ENCODE results near the gene CXCL11. TPM values are rescaled to one million over a fixed set of nuclear protein-coding genes. Genes with fewer than 3 reads are reported as not detected.

CXCL11 gene
- polyA plus RNA-seq, 1 donor from 2014 or later: 0.33 TPM

GRCh38 chr4:76083386-76083988 lies 47.6 kb upstream of the CXCL11 start:
- Histone ChIP-seq H3K4me2 (ENCODE audit: low read length) (no peak overlapping the region), H3K9me3 (ENCODE audit: low read length) (no peaks in the 10 kb centered on the region), H3K36me3 (ENCODE audit: insufficient read depth, low read length) (no peaks in the 10 kb centered on the region), H3K9me2 (ENCODE audit: insufficient read depth, low read length) (no peaks in the 10 kb centered on the region), H3K4me3 (ENCODE audit: low read length) (no peak overlapping the region), H4K20me1 (ENCODE audit: insufficient read depth) (no peaks in the 10 kb centered on the region), H3F3A (ENCODE audit: insufficient read depth, low read length, poor library complexity, severe bottlenecking) (no peaks in the 10 kb centered on the region), H3K9ac (ENCODE audit: low read length) (no peak overlapping the region), H2AFZ (ENCODE audit: low read depth, low read length) (no peak overlapping the region), H3K79me2 (replicated peaks; ENCODE audit: insufficient read depth, low read length) (no peaks in the 10 kb centered on the region), H3K27me3 (ENCODE audit: insufficient read depth, low read depth, low read length) (no peaks in the 10 kb centered on the region), H3K27ac (ENCODE audit: low read length) (no peak overlapping the region)
- TF ChIP-seq POLR2AphosphoS5 (IDR thresholded peaks at IDR 0.05): no peak
- TF ChIP-seq, protein P1, sequence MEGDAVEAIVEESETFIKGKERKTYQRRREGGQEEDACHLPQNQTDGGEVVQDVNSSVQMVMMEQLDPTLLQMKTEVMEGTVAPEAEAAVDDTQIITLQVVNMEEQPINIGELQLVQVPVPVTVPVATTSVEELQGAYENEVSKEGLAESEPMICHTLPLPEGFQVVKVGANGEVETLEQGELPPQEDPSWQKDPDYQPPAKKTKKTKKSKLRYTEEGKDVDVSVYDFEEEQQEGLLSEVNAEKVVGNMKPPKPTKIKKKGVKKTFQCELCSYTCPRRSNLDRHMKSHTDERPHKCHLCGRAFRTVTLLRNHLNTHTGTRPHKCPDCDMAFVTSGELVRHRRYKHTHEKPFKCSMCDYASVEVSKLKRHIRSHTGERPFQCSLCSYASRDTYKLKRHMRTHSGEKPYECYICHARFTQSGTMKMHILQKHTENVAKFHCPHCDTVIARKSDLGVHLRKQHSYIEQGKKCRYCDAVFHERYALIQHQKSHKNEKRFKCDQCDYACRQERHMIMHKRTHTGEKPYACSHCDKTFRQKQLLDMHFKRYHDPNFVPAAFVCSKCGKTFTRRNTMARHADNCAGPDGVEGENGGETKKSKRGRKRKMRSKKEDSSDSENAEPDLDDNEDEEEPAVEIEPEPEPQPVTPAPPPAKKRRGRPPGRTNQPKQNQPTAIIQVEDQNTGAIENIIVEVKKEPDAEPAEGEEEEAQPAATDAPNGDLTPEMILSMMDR (IDR thresholded peaks at IDR 0.05; ENCODE audit: poor library complexity, severe bottlenecking): no peak
- no peak for TF ChIP-seq REST (IDR thresholded peaks at IDR 0.05; ENCODE audit: borderline replicate concordance)
- TF ChIP-seq RAD21 (conservative IDR thresholded peaks at IDR 0.05): no peak

DNA sequence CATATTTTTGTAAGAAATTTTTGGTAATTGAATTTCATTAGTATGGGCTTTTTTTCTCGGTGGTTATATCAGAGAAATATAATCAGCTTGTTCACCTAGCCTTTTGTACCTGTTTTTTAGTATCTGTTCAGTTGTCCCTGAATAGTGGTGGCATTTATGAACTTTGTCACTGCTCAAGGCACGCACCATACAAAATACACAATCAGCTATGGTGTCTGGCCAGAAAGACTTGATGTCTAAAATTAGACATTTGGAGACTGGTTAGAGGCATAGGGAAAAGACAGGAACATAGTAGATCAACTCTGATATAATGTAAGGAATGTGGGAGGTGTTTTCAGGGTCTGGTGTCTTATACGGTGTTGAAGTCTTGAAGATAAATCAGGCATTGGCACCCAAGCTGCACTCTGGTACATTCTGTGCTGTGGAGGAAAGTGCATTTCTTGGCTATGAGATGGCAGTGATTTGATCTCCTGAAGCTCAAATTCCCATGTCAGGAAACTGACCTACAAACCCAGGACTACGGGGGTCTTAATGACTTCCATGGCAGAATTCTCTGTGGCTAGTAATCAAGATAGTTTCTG lies 42.3 kb upstream of the CXCL11 start:
- TF ChIP-seq EZH2 (IDR thresholded peaks at IDR 0.05; ENCODE audit: borderline replicate concordance, insufficient read depth, low read length, poor library complexity, severe bottlenecking) (no peak), RAD21 (conservative IDR thresholded peaks at IDR 0.05) (no peak), SMC3 (conservative IDR thresholded peaks at IDR 0.05; ENCODE audit: poor library complexity) (no peak)
- Histone ChIP-seq H3K9me3 (ENCODE audit: low read length) (no peaks in the 10 kb centered on the region), H2AFZ (ENCODE audit: low read depth, low read length) (no peak overlapping the region), H3K4me2 (ENCODE audit: low read length) (no peak overlapping the region), H3K36me3 (ENCODE audit: insufficient read depth, low read length) (no peaks in the 10 kb centered on the region), H3K27ac (ENCODE audit: low read length) (no peak overlapping the region), H4K20me1 (ENCODE audit: insufficient read depth) (no peaks in the 10 kb centered on the region), H3K4me3 (ENCODE audit: low read length) (no peak overlapping the region), H3K27me3 (ENCODE audit: insufficient read depth, low read depth, low read length) (no peaks in the 10 kb centered on the region), H3K79me2 (replicated peaks; ENCODE audit: insufficient read depth, low read length) (no peaks in the 10 kb centered on the region), H3K9me2 (ENCODE audit: insufficient read depth, low read length) (no peaks in the 10 kb centered on the region), H3K9ac (ENCODE audit: low read length) (no peak overlapping the region), H3F3A (ENCODE audit: insufficient read depth, low read length, poor library complexity, severe bottlenecking) (no peaks in the 10 kb centered on the region)

GRCh38 chr4:76074993-76075600 lies 39.2 kb upstream of the CXCL11 start:
- Histone ChIP-seq H3K27me3 (ENCODE audit: insufficient read depth, low read depth, low read length) (no peaks in the 10 kb centered on the region), H3F3A (ENCODE audit: insufficient read depth, low read length, poor library complexity, severe bottlenecking) (no peaks in the 10 kb centered on the region), H3K27ac (ENCODE audit: low read length) (no peak overlapping the region), H4K20me1 (ENCODE audit: insufficient read depth) (no peaks in the 10 kb centered on the region), H2AFZ (ENCODE audit: low read depth, low read length) (no peak overlapping the region), H3K9me3 (ENCODE audit: low read length) (no peaks in the 10 kb centered on the region), H3K4me3 (ENCODE audit: low read length) (no peak overlapping the region), H3K36me3 (ENCODE audit: insufficient read depth, low read length) (no peaks in the 10 kb centered on the region), H3K9ac (ENCODE audit: low read length) (no peak overlapping the region), H3K4me2 (ENCODE audit: low read length) (no peak overlapping the region), H3K79me2 (replicated peaks; ENCODE audit: insufficient read depth, low read length) (no peaks in the 10 kb centered on the region), H3K9me2 (ENCODE audit: insufficient read depth, low read length) (no peaks in the 10 kb centered on the region)
- TF ChIP-seq, protein P1 (IDR thresholded peaks at IDR 0.05; ENCODE audit: poor library complexity, severe bottlenecking): no peak
- TF ChIP-seq REST (IDR thresholded peaks at IDR 0.05; ENCODE audit: borderline replicate concordance): no peak
- no peak for TF ChIP-seq RAD21 (conservative IDR thresholded peaks at IDR 0.05)
- TF ChIP-seq EZH2 (IDR thresholded peaks at IDR 0.05; ENCODE audit: borderline replicate concordance, insufficient read depth, low read length, poor library complexity, severe bottlenecking): no peak
- no peak for TF ChIP-seq TAF1 (IDR thresholded peaks at IDR 0.05; ENCODE audit: low read depth)
- no peak for TF ChIP-seq MXI1 (conservative IDR thresholded peaks at IDR 0.05; ENCODE audit: poor library complexity, severe bottlenecking)
- no peak for TF ChIP-seq POLR2AphosphoS5 (IDR thresholded peaks at IDR 0.05)
